8988T (cell line): ENCODE results near the gene FAM184B.
"Not testable (repeated sequence)": the region's sequence is repeated elsewhere in the genome, so short reads cannot be mapped to it uniquely, and the experiment has no call there.

Source experiments
- DNase-seq: peaks from one replicate; pipeline ENCODE4 v3.0.0; 2011

Gene FAM184B

GRCh38 chr4:17715511-17715910 lies 65.9 kb downstream of the FAM184B start:
- no peak for DNase-seq

GRCh38 chr4:17713779-17714178 lies 67.6 kb downstream of the FAM184B start:
- no peak for DNase-seq

- no peak for DNase-seq
These were observed 69.3 kb downstream of the FAM184B start for GRCh38 chr4:17712166-17712565.

- not testable (repeated sequence) for DNase-seq
These were observed 70.2 kb downstream of the FAM184B start for GRCh38 chr4:17711206-17711605.

- DNase-seq = no peak
These were observed 71.7 kb downstream of the FAM184B start for GRCh38 chr4:17709763-17710068.

- no peak for DNase-seq
These were observed 72.2 kb downstream of the FAM184B start for GRCh38 chr4:17708992-17709762.

GRCh38 chr4:17707671-17708070 lies 73.8 kb downstream of the FAM184B start:
- DNase-seq = no peak

- no peak for DNase-seq
These were observed 76.3 kb downstream of the FAM184B start for GRCh38 chr4:17705107-17705506.

- no peak for DNase-seq
These were observed 77.3 kb downstream of the FAM184B start for GRCh38 chr4:17704020-17704650.

- DNase-seq = no peak
These were observed 78.8 kb downstream of the FAM184B start for GRCh38 chr4:17702641-17703040.

- DNase-seq = no peak
These were observed 79.5 kb downstream of the FAM184B start for GRCh38 chr4:17701882-17702281.

GRCh38 chr4:17701138-17701839 lies 80.1 kb downstream of the FAM184B start:
- DNase-seq = no peak

- no peak for DNase-seq
These were observed 82.0 kb downstream of the FAM184B start for GRCh38 chr4:17699380-17699779.

GRCh38 chr4:17698116-17698515 lies 83.3 kb downstream of the FAM184B start:
- no peak for DNase-seq

GRCh38 chr4:17695341-17695740 lies 86.1 kb downstream of the FAM184B start:
- no peak for DNase-seq

GRCh38 chr4:17694552-17694951 lies 86.9 kb downstream of the FAM184B start:
- no peak for DNase-seq

- no peak for DNase-seq
These were observed 90.5 kb downstream of the FAM184B start for GRCh38 chr4:17690898-17691297.

GRCh38 chr4:17690135-17690534 lies 91.3 kb downstream of the FAM184B start:
- DNase-seq = no peak

- DNase-seq = no peak
These were observed 93.4 kb downstream of the FAM184B start for GRCh38 chr4:17688011-17688441.

- DNase-seq = no peak
These were observed 94.1 kb downstream of the FAM184B start for GRCh38 chr4:17687237-17687857.

- DNase-seq = not testable (repeated sequence)
These were observed 96.8 kb downstream of the FAM184B start for GRCh38 chr4:17684648-17685047.

- DNase-seq = no peak
These were observed 99.2 kb downstream of the FAM184B start for GRCh38 chr4:17682222-17682566.

GRCh38 chr4:17681281-17682221 lies 99.9 kb downstream of the FAM184B start:
- DNase-seq = no peak
